KMS-11 (cell line): Measurements from ENCODE around the gene NSD2.

Source experiments
- H2AFZ ChIP-seq: fragments of 200-600 bp; sonication (generic); 2 replicates; pipeline ENCODE4 v1.6.1; 2016; ENCODE audit warnings: antibody characterized with exemption, mixed run types, low read depth
- H3K27ac ChIP-seq: fragments of 200-600 bp; sonication (generic); 2 replicates; pipeline ENCODE4 v1.6.1; 2016; ENCODE audit warnings: mild to moderate bottlenecking, mixed run types
- H3K27me3 ChIP-seq: fragments of 200-600 bp; sonication (generic); 2 replicates; pipeline ENCODE4 v1.6.1; 2017; ENCODE audit warnings: mild to moderate bottlenecking, low read depth, mixed run types, moderate library complexity; ENCODE audit not compliant: insufficient read depth
- H3K36me3 ChIP-seq: fragments of 200-600 bp; sonication (generic); 2 replicates; pipeline ENCODE4 v1.6.1; 2017; ENCODE audit warnings: mild to moderate bottlenecking, mixed run types; ENCODE audit not compliant: insufficient read depth
- H3K4me1 ChIP-seq: fragments of 200-600 bp; sonication (generic); 2 replicates; pipeline ENCODE4 v1.6.1; 2016; ENCODE audit warnings: mild to moderate bottlenecking, low read depth, mixed run types; ENCODE audit not compliant: poor library complexity, severe bottlenecking
- H3K4me2 ChIP-seq: fragments of 200-600 bp; sonication (generic); 2 replicates; pipeline ENCODE4 v1.7.0; 2016; ENCODE audit warnings: mild to moderate bottlenecking, mixed run types
- H3K4me3 ChIP-seq: fragments of 200-600 bp; sonication (generic); IDR thresholded peaks from 2 replicates; pipeline ENCODE4 v1.6.1; 2017; ENCODE audit warnings: low read depth, low read length, mixed read lengths; ENCODE audit not compliant: insufficient read depth
- H3K79me2 ChIP-seq: fragments of 200-600 bp; sonication (generic); 2 replicates; pipeline ENCODE4 v1.6.1; 2016; ENCODE audit warnings: low read depth, mixed run types; ENCODE audit not compliant: insufficient read depth
- H3K9ac ChIP-seq: fragments of 200-600 bp; sonication (generic); 2 replicates; pipeline ENCODE4 v1.6.1; 2016; ENCODE audit warnings: mild to moderate bottlenecking, mixed run types
- H4K20me1 ChIP-seq: fragments of 200-600 bp; sonication (generic); 2 replicates; pipeline ENCODE4 v1.6.1; 2016; ENCODE audit warnings: mild to moderate bottlenecking, mixed run types; ENCODE audit not compliant: insufficient read depth
- TF ChIP-seq, protein P1 (sequence below): fragments of 200-600 bp; sonication (generic); conservative IDR thresholded peaks from 2 replicates; pipeline ENCODE4 v1.6.1; 2017; ENCODE audit warnings: low read depth, mild to moderate bottlenecking, antibody characterized with exemption, low read length, moderate library complexity, mixed read lengths

The NSD2 gene

DNA sequence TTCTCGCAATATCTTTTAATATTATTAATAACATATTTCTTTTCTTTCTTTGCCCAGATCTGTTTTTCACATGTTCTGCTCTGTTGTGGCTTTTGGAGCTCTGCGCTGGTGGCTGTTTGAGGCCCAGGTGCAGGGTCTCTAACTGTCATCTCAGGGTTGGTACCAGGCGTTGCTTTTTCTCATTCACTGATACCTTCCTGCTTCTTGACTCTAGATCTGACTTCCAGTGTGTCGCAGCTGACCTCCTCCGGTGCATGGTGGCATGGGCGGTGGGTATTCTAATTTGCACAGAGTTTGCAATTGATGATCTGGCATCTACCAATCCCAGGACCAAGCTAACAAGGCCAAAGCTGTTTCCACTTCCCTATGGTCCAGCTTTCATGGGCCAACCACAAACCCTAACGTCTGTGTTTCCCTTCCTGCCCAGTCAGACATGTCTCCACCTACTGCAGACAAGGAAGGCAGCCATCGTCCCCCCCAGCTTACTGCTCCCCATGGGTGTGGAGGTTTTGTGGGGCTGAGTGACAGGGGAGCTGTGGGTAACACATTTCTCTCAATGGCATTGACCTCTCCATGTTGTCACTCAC is 40.5 kb upstream of the NSD2 start:
- Histone ChIP-seq H2AFZ (no peak overlapping the region), H3K4me1 (no peaks in the 10 kb centered on the region), H3K27ac (no peak overlapping the region), H3K4me2 (no peak overlapping the region), H3K9ac (no peak overlapping the region), H3K27me3 (no peaks in the 10 kb centered on the region), H4K20me1 (no peaks in the 10 kb centered on the region), H3K36me3 (no peaks in the 10 kb centered on the region), H3K79me2 (no peaks in the 10 kb centered on the region), H3K4me3 (no peak overlapping the region)
- TF ChIP-seq, protein P1, sequence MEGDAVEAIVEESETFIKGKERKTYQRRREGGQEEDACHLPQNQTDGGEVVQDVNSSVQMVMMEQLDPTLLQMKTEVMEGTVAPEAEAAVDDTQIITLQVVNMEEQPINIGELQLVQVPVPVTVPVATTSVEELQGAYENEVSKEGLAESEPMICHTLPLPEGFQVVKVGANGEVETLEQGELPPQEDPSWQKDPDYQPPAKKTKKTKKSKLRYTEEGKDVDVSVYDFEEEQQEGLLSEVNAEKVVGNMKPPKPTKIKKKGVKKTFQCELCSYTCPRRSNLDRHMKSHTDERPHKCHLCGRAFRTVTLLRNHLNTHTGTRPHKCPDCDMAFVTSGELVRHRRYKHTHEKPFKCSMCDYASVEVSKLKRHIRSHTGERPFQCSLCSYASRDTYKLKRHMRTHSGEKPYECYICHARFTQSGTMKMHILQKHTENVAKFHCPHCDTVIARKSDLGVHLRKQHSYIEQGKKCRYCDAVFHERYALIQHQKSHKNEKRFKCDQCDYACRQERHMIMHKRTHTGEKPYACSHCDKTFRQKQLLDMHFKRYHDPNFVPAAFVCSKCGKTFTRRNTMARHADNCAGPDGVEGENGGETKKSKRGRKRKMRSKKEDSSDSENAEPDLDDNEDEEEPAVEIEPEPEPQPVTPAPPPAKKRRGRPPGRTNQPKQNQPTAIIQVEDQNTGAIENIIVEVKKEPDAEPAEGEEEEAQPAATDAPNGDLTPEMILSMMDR: no peak

GRCh38 chr4:1831331-1831730 is 39.9 kb upstream of the NSD2 start:
- TF ChIP-seq, protein P1: no peak
- no peaks in the 10 kb centered on the region for H3K27me3 ChIP-seq
- no peaks in the 10 kb centered on the region for H3K36me3 ChIP-seq
- H3K27ac ChIP-seq: no peak overlapping the region
- H2AFZ ChIP-seq: no peak overlapping the region
- H3K4me2 ChIP-seq: no peak overlapping the region
- H3K4me1 ChIP-seq: no peaks in the 10 kb centered on the region
- H3K79me2 ChIP-seq: no peaks in the 10 kb centered on the region
- no peak overlapping the region for H3K4me3 ChIP-seq
- no peak overlapping the region for H3K9ac ChIP-seq
- H4K20me1 ChIP-seq: no peaks in the 10 kb centered on the region

- no peaks in the 10 kb centered on the region for H3K36me3 ChIP-seq
- H3K27ac ChIP-seq: no peak overlapping the region
These were observed 38.5 kb upstream of the NSD2 start for GRCh38 chr4:1832690-1833089.

GRCh38 chr4:1833307-1834046 is 37.7 kb upstream of the NSD2 start:
- no peak overlapping the region for H2AFZ ChIP-seq
- H3K4me1 ChIP-seq: no peaks in the 10 kb centered on the region
- H3K4me2 ChIP-seq: no peak overlapping the region
- TF ChIP-seq, protein P1: no peak
- no peak overlapping the region for H3K27ac ChIP-seq
- no peak overlapping the region for H3K4me3 ChIP-seq
- no peaks in the 10 kb centered on the region for H4K20me1 ChIP-seq
- no peak overlapping the region for H3K9ac ChIP-seq
- no peaks in the 10 kb centered on the region for H3K79me2 ChIP-seq
- H3K27me3 ChIP-seq: no peaks in the 10 kb centered on the region
- H3K36me3 ChIP-seq: no peaks in the 10 kb centered on the region

More at GRCh38 chr4:1832690-1833089, 38.5 kb upstream of the NSD2 start:
- Histone ChIP-seq H3K79me2 (no peaks in the 10 kb centered on the region), H3K9ac (no peak overlapping the region), H4K20me1 (no peaks in the 10 kb centered on the region), H3K27me3 (no peaks in the 10 kb centered on the region), H3K4me2 (no peak overlapping the region), H3K4me1 (no peaks in the 10 kb centered on the region), H2AFZ (no peak overlapping the region), H3K4me3 (no peak overlapping the region)
- TF ChIP-seq, protein P1: no peak
